SU-DHL-6 (cell line): ENCODE data around the gene CNKSR1.

Experiments used
- CTCF ChIP-seq: fragments of 200-600 bp; sonication (generic); IDR thresholded peaks from one replicate; pipeline ENCODE4 v1.5.1; 2017; ENCODE audit warnings: antibody characterized with exemption, mild to moderate bottlenecking, low read length, moderate library complexity; ENCODE audit not compliant: insufficient read depth, poor library complexity, severe bottlenecking
- EZH2phosphoT487 ChIP-seq: fragments of 200-600 bp; sonication (generic), shearing (Covaris generic); conservative IDR thresholded peaks from 2 replicates; pipeline ENCODE4 v1.6.1; 2018; ENCODE audit warnings: mild to moderate bottlenecking, antibody characterized with exemption, low read length, moderate library complexity, mixed read lengths

- no peak for TF ChIP-seq CTCF
- no peak for TF ChIP-seq EZH2phosphoT487
Measured at GRCh38 chr1:26170472-26170821, 6.8 kb upstream of the CNKSR1 start.
